Peyer's patch (tissue), 4 donors: ENCODE results near the gene TNFAIP8.

ENCODE experiments used
- CTCF ChIP-seq, 6 experiments: fragments of 450-650 bp in 4 of 6; fragments of 200-600 bp in 2 of 6; sonication (generic) in 1 of 6; IDR thresholded peaks; one replicate each; pipeline ENCODE4 v1.5.1; 2017 to 2019; ENCODE audit warnings: antibody characterized with exemption in 6 of 6, mild to moderate bottlenecking in 3 of 6, moderate library complexity in 1 of 6
- POLR2A ChIP-seq, 2 donors: fragments of 450-650 bp; IDR thresholded peaks; one replicate each; pipeline ENCODE4 v1.5.1; 2017; ENCODE audit warnings: antibody characterized with exemption in 2 of 2, mild to moderate bottlenecking in 2 of 2, moderate library complexity in 2 of 2

GRCh38 chr5:119398727-119399466 lies 43.1 kb downstream of the TNFAIP8 start:
- TF ChIP-seq CTCF (IDR thresholded peaks at IDR 0.05) (no peak), POLR2A (IDR thresholded peaks at IDR 0.05) (no peak)
